Measurements from ENCODE around the gene ARL8B. TPM values are rescaled to one million over a fixed set of nuclear protein-coding genes. Genes with fewer than 3 reads are reported as not detected.

The ARL8B gene
- total and polyA plus RNA-seq, 9 of the 15 experiments (the other 6 are each of a cell fraction or from before 2014, with no cell fraction given), result 28.5 to 99.4 (median 77.2) TPM

GRCh38 chr3:5115506-5116162, 6.5 kb upstream of the ARL8B start:
- H3K9ac ChIP-seq (ENCODE audit: insufficient read depth in 1 of 2, low read depth in 2 of 2, low read length in 2 of 2), result no peak overlapping the region
- FAIRE-seq, result no peak
- 33% methylated on average over 6 of the region's 6 CpGs for WGBS (ENCODE audit: insufficient coverage, low coverage, missing lambda C conversion rate)
- H3K36me3 ChIP-seq (ENCODE audit: control insufficient read depth, insufficient read depth, low read length), result no peaks in the 10 kb centered on the region
- no peak for DNase-seq (ENCODE audit: extremely low read depth in 1 of 4, low spot score in 3 of 4)
- H3K4me2 ChIP-seq (ENCODE audit: insufficient read depth, low read length), result peak overlapping the region; percentile 8; the same call in 1 of the 2 replicates
- peaks cover 0 to 3% of the 10 kb centered on the region in 2 experiments; a peak in 2 of 5 replicates for H3K4me1 ChIP-seq (replicated peaks in 1 of 2; ENCODE audit: control insufficient read depth in 2 of 2, insufficient read depth in 2 of 2, low read length in 2 of 2)
- H3K27ac ChIP-seq (ENCODE audit: extremely low read depth, low read depth, low read length), result no peak overlapping the region
- CTCF ChIA-PET (ENCODE audit: low intra/inter-chr PET ratio), result no interaction called here
- H2AFZ ChIP-seq (ENCODE audit: low read depth, low read length), result peak overlapping the region; percentile 6; the same call in 1 of the 2 replicates
- no peaks in the 10 kb centered on the region for H3K9me1 ChIP-seq (ENCODE audit: control insufficient read depth, insufficient read depth, low read length)
- H4K20me1 ChIP-seq (replicated peaks; ENCODE audit: control insufficient read depth, insufficient read depth, low read length), result no peaks in the 10 kb centered on the region
- intact Hi-C loops (cut with micrococcal nuclease), result no loop called here
- H3K27me3 ChIP-seq (ENCODE audit: control insufficient read depth in 2 of 2, insufficient read depth in 2 of 2, low read length in 2 of 2), result no peaks in the 10 kb centered on the region
- no peaks in the 10 kb centered on the region for H3K79me2 ChIP-seq (ENCODE audit: control insufficient read depth, insufficient read depth, low read length)
- no peaks in the 10 kb centered on the region; the same call in 1 of the 2 replicates for H3K9me3 ChIP-seq (replicated peaks; ENCODE audit: control insufficient read depth, insufficient read depth, low read depth, low read length)
- ATAC-seq, result peak; percentile 76
- POLR2A ChIA-PET, result interaction anchor here (0.8 kb wide), 1 partner anchor 413 kb away, joined by 3 read pairs; no protein-coding TSS in a partner anchor
- in situ Hi-C loops (cut with MboI), result loop anchor here (5.0 kb wide), 1 partner anchor 802 kb away; no protein-coding TSS in a partner anchor
- no TSS peak for BruUV-seq (replicated peaks)
- H3K4me3 ChIP-seq, result no peak overlapping the region
- no peak for TF ChIP-seq MIER1 (IDR thresholded peaks at IDR 0.05; ENCODE audit: low read depth)
- no peak for TF ChIP-seq RBBP5 (IDR thresholded peaks at IDR 0.05; ENCODE audit: borderline replicate concordance, insufficient read depth, low read length, poor library complexity, severe bottlenecking)
- peak; percentile 55 to 70; a peak in 3 of 4 replicates for TF ChIP-seq KDM1A (IDR thresholded peaks at IDR 0.05)
- TF ChIP-seq ARID1B (IDR thresholded peaks at IDR 0.05), result peak; percentile 52
- no peak for TF ChIP-seq ZNF518B (CRISPR knock-in tag; IDR thresholded peaks at IDR 0.05)
- TF ChIP-seq, protein P1, sequence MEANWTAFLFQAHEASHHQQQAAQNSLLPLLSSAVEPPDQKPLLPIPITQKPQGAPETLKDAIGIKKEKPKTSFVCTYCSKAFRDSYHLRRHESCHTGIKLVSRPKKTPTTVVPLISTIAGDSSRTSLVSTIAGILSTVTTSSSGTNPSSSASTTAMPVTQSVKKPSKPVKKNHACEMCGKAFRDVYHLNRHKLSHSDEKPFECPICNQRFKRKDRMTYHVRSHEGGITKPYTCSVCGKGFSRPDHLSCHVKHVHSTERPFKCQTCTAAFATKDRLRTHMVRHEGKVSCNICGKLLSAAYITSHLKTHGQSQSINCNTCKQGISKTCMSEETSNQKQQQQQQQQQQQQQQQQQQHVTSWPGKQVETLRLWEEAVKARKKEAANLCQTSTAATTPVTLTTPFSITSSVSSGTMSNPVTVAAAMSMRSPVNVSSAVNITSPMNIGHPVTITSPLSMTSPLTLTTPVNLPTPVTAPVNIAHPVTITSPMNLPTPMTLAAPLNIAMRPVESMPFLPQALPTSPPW (CRISPR knock-in tag; IDR thresholded peaks at IDR 0.05), result no peak
- peak; percentile 56; the same call in 1 of the 2 replicates for TF ChIP-seq NFRKB (IDR thresholded peaks at IDR 0.05; ENCODE audit: low read depth)
- no peak for TF ChIP-seq KLF16 (IDR thresholded peaks at IDR 0.05)
- no peak for TF ChIP-seq PCBP1 (IDR thresholded peaks at IDR 0.05; ENCODE audit: low read depth, low read length, poor library complexity, severe bottlenecking)
- TF ChIP-seq TAF15 (IDR thresholded peaks at IDR 0.05; ENCODE audit: low read depth, low read length), result no peak
- TF ChIP-seq USF1 (CRISPR knock-in tag; IDR thresholded peaks at IDR 0.05), result 0 out of 2 replicates have a peak, but pooled peaks have one; percentile 30
- TF ChIP-seq RFX7 (CRISPR knock-in tag; IDR thresholded peaks at IDR 0.05), result no peak
- TF ChIP-seq, protein P2, sequence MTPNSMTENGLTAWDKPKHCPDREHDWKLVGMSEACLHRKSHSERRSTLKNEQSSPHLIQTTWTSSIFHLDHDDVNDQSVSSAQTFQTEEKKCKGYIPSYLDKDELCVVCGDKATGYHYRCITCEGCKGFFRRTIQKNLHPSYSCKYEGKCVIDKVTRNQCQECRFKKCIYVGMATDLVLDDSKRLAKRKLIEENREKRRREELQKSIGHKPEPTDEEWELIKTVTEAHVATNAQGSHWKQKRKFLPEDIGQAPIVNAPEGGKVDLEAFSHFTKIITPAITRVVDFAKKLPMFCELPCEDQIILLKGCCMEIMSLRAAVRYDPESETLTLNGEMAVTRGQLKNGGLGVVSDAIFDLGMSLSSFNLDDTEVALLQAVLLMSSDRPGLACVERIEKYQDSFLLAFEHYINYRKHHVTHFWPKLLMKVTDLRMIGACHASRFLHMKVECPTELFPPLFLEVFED (CRISPR knock-in tag; conservative IDR thresholded peaks at IDR 0.05), result peak; percentile 62; the same call in 1 of the 2 replicates
- TF ChIP-seq GABPB2 (CRISPR knock-in tag; conservative IDR thresholded peaks at IDR 0.05), result no peak
- no peak for TF ChIP-seq HDAC8 (tag; IDR thresholded peaks at IDR 0.05)

All from K562 (cell line).